CD14-positive monocyte (primary cell): Measurements from ENCODE around the gene KLK14. TPM values are rescaled to one million over a fixed set of nuclear protein-coding genes. Genes with fewer than 3 reads are reported as not detected.
A peak's percentile ranks its signal among the peaks of the same experiment; 100 is the strongest.

Source experiments
- DNase-seq, 3 donors: peaks; one replicate each; pipeline ENCODE4 v3.0.0-alpha.2; 2011 to 2022
- H2AFZ ChIP-seq: 2 replicates; pipeline ENCODE4 v1.6.0; 2012; ENCODE audit warnings: mild to moderate bottlenecking, low read depth, low read length, inconsistent platforms; ENCODE audit not compliant: insufficient read depth, poor library complexity, severe bottlenecking
- H3K27ac ChIP-seq, 2 donors: 1 replicate in 1 of 2; 2 replicates in 1 of 2; pipeline ENCODE4 v1.5.1; 2012 to 2013; ENCODE audit warnings: low read length in 2 of 2, control low read depth in 1 of 2, inconsistent platforms in 1 of 2, low read depth in 1 of 2, mild to moderate bottlenecking in 1 of 2
- H3K27me3 ChIP-seq, 2 donors: one replicate each; pipeline versions ENCODE4 v1.6.0 to v1.6.1; 2011 to 2013; ENCODE audit warnings: low read length in 2 of 2; ENCODE audit not compliant: control insufficient read depth in 2 of 2, insufficient read depth in 2 of 2
- H3K36me3 ChIP-seq, 2 donors: replicated peaks in 1 of 2; 1 replicate in 1 of 2; 2 replicates in 1 of 2; pipeline versions ENCODE4 v1.5.1 to v1.6.1; 2012 to 2013; ENCODE audit warnings: low read length in 2 of 2, control low read depth in 1 of 2, inconsistent platforms in 1 of 2, mild to moderate bottlenecking in 1 of 2; ENCODE audit not compliant: insufficient read depth in 2 of 2, control insufficient read depth in 1 of 2
- H3K4me1 ChIP-seq, 2 donors: 1 replicate in 1 of 2; 2 replicates in 1 of 2; pipeline versions ENCODE4 v1.5.1 to v1.6.1; 2012 to 2013; ENCODE audit warnings: low read length in 2 of 2, control low read depth in 1 of 2, inconsistent platforms in 1 of 2, mild to moderate bottlenecking in 1 of 2, moderate library complexity in 1 of 2; ENCODE audit not compliant: insufficient read depth in 2 of 2, control insufficient read depth in 1 of 2
- H3K4me2 ChIP-seq: replicated peaks from 2 replicates; pipeline ENCODE3; 2012; ENCODE audit warnings: low read length, moderate library complexity, mild to moderate bottlenecking; ENCODE audit not compliant: poor library complexity, severe bottlenecking; ENCODE audit errors: extremely low read depth
- H3K4me3 ChIP-seq, 3 experiments: fragments of 200-600 bp in 1 of 3; sonication (generic) in 1 of 3; replicated peaks in 1 of 3; 1 replicate in 2 of 3; 2 replicates in 1 of 3; pipeline ENCODE4 v1.5.1; 2011 to 2013; ENCODE audit warnings: low read length in 3 of 3, mild to moderate bottlenecking in 3 of 3, control low read depth in 2 of 3, low read depth in 2 of 3, inconsistent platforms in 1 of 3, moderate library complexity in 1 of 3
- H3K79me2 ChIP-seq: 2 replicates; pipeline ENCODE4 v1.6.0; 2012; ENCODE audit warnings: mild to moderate bottlenecking, control low read depth, inconsistent platforms, low read length, moderate library complexity; ENCODE audit not compliant: insufficient read depth
- H3K9ac ChIP-seq: 2 replicates; pipeline ENCODE4 v1.6.0; 2017; ENCODE audit warnings: low read length, mild to moderate bottlenecking; ENCODE audit not compliant: insufficient read depth, poor library complexity, severe bottlenecking
- H3K9me3 ChIP-seq, 2 donors: replicated peaks in 1 of 2; 1 replicate in 1 of 2; 2 replicates in 1 of 2; pipeline versions ENCODE4 v1.5.1 to v1.6.1; 2012 to 2013; ENCODE audit warnings: low read length in 2 of 2, control low read depth in 1 of 2; ENCODE audit not compliant: control insufficient read depth in 1 of 2, insufficient read depth in 1 of 2
- H4K20me1 ChIP-seq: 2 replicates; pipeline ENCODE4 v1.6.0; 2012; ENCODE audit warnings: mild to moderate bottlenecking, low read length, control low read depth, moderate library complexity; ENCODE audit not compliant: insufficient read depth
- H3K27ac Mint-ChIP-seq, 7 donors: one replicate each; pipeline ENCODE4 v1.8.0; 2020; ENCODE audit warnings: mild to moderate bottlenecking in 7 of 7, mixed read lengths in 7 of 7, moderate library complexity in 6 of 7, inconsistent platforms in 2 of 7
- H3K27me3 Mint-ChIP-seq, 3 donors: one replicate each; pipeline ENCODE4 v1.8.0; 2021 to 2022; ENCODE audit warnings: low read depth in 3 of 3, mild to moderate bottlenecking in 3 of 3, mixed read lengths in 3 of 3, moderate library complexity in 3 of 3, inconsistent platforms in 1 of 3
- H3K36me3 Mint-ChIP-seq, 2 donors: one replicate each; pipeline ENCODE4 v1.8.0; 2020; ENCODE audit warnings: mixed read lengths in 2 of 2, inconsistent platforms in 1 of 2, mild to moderate bottlenecking in 1 of 2
- H3K4me1 Mint-ChIP-seq: one replicate; pipeline ENCODE4 v1.8.0; 2020; ENCODE audit warnings: mild to moderate bottlenecking, mixed read lengths
- H3K4me3 Mint-ChIP-seq, 2 donors: one replicate each; pipeline ENCODE4 v1.8.0; 2020; ENCODE audit warnings: mild to moderate bottlenecking in 2 of 2, mixed read lengths in 2 of 2, moderate library complexity in 1 of 2
- H3K9me3 Mint-ChIP-seq, 7 donors: one replicate each; pipeline ENCODE4 v1.8.0; 2020 to 2022; ENCODE audit warnings: mixed read lengths in 7 of 7, mild to moderate bottlenecking in 6 of 7, moderate library complexity in 6 of 7, inconsistent platforms in 2 of 7
- CTCF ChIP-seq: fragments of 200-600 bp; IDR thresholded peaks from one replicate; pipeline ENCODE4 v1.8.0; 2022; ENCODE audit warnings: antibody characterized with exemption, mild to moderate bottlenecking
- WGBS: methylation state at CpG from one replicate; pipeline ENCODE4 v1.1.5; 2013; ENCODE audit warnings: missing lambda C conversion rate; ENCODE audit not compliant: insufficient coverage; 5-methylcytosine and 5-hydroxymethylcytosine counted together
- intact Hi-C, 2 donors: fragments of 100-400 bp; cut with micrococcal nuclease; formaldehyde crosslinking; loops; one replicate each; pipeline versions ENCODE4 v1.15.0 to v1.15.1; 2023
- polyA plus RNA-seq, 3 donors: library from polyadenylated mRNA; depleted of rRNA in 1 of 3; unstranded in 2 of 3; stranded (reverse) in 1 of 3; fragments of 300-500 nt in 2 of 3; fragments of >200 nt in 1 of 3; fragmentation: Illumina TruSeq in 2 of 3; gene quantifications; 1 replicate in 2 of 3; 2 replicates in 1 of 3; pipeline ENCODE4 v1.2.3, GENCODE V29; 2012 to 2021

Gene KLK14
- polyA plus RNA-seq, 3 donors: 0.29 TPM; not detected in 2

DNA sequence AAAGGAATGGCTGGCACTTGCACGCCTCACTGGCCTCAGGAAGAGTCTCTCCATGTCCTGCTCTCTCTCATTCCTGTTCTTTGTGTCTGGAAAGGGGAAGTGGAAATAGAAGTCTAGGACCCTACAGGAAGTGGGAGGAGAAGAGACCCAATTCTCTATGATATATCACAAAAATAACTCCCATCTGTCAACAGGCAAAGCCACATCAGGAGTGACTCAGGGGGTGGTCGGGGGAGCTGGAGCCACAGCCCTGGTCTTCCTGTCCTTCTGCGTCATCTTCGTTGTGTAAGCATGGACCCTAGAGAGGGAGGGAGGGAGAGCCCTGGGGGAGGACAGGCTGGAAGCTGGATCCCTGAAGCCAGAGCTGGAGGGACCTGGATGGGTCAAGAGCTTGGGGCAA, 45.1 kb upstream of the KLK14 start:
- no peak for TF ChIP-seq CTCF
- Histone ChIP-seq H3K27me3 (no peaks in the 10 kb centered on the region), H3K4me2 (peak overlapping the region; percentile 100), H4K20me1 (peaks cover 23% of the 10 kb centered on the region), H3K4me1 (peaks cover 86 to 100% of the 10 kb centered on the region in 2 donors), H3K27ac (peak overlapping the region; percentile 97 to 100), H3K79me2 (peaks cover 77% of the 10 kb centered on the region), H3K4me3 (peak overlapping the region; percentile 75 to 98 (median 81)), H3K9me3 (no peaks in the 10 kb centered on the region), H2AFZ (no peak overlapping the region), H3K36me3 (peaks cover 34 to 49% of the 10 kb centered on the region in 2 donors), H3K9ac (peak overlapping the region; percentile 92)
- Mint-ChIP-seq H3K9me3 (peaks cover 0 to 2% (median 0%) of the 10 kb centered on the region in 7 donors), H3K36me3 (peaks cover 48 to 68% of the 10 kb centered on the region in 2 donors), H3K4me3 (peak overlapping the region; percentile 91 to 99), H3K27me3 (peaks cover 0 to 2% (median 1%) of the 10 kb centered on the region in 3 donors), H3K27ac (peak overlapping the region; percentile 98 to 100 (median 99)), H3K4me1 (peaks cover 84% of the 10 kb centered on the region)
- intact Hi-C loops: loop anchor here in 1 of 2 donors (1.0 kb wide), 1 partner anchor 10 kb away; no protein-coding TSS in a partner anchor
- WGBS: 0% methylated on average over 3 of the region's 4 CpGs
- DNase-seq: peak; percentile 79 to 93 (median 92)

GRCh38 chr19:51127032-51127431, 44.3 kb upstream of the KLK14 start:
- TF ChIP-seq CTCF: no peak
- intact Hi-C loops: no loop called here
- peak overlapping the region; percentile 92 for H3K9ac ChIP-seq
- H3K4me1 ChIP-seq: peaks cover 87 to 100% of the 10 kb centered on the region in 2 donors
- H3K79me2 ChIP-seq: peaks cover 80% of the 10 kb centered on the region
- Mint-ChIP-seq H3K4me3 (peak overlapping the region; percentile 91 to 99), H3K36me3 (peaks cover 46 to 67% of the 10 kb centered on the region in 2 donors), H3K4me1 (peaks cover 85% of the 10 kb centered on the region), H3K9me3 (peaks cover 0 to 2% (median 0%) of the 10 kb centered on the region in 7 donors), H3K27me3 (peaks cover 0 to 2% (median 1%) of the 10 kb centered on the region in 3 donors), H3K27ac (peak overlapping the region; percentile 98 to 100 (median 99))
- H3K27ac ChIP-seq: peak overlapping the region; percentile 97 to 100
- peak overlapping the region; percentile 75 to 98 (median 81) for H3K4me3 ChIP-seq
- H3K36me3 ChIP-seq: peaks cover 34 to 49% of the 10 kb centered on the region in 2 donors
- H3K9me3 ChIP-seq: no peaks in the 10 kb centered on the region
- H3K27me3 ChIP-seq: no peaks in the 10 kb centered on the region
- peaks cover 20% of the 10 kb centered on the region for H4K20me1 ChIP-seq
- 73% methylated on average over 2 of the region's 6 CpGs for WGBS
- DNase-seq: no peak
- no peak overlapping the region for H2AFZ ChIP-seq
- peak overlapping the region; percentile 100 for H3K4me2 ChIP-seq
